Ectodermal cell (in vitro differentiated cells): ENCODE data around the gene MED8.

Source experiments
- H3K27ac ChIP-seq: 2 replicates; pipeline ENCODE4 v1.7.0; 2013; ENCODE audit warnings: mild to moderate bottlenecking, low read depth, low read length; ENCODE audit not compliant: insufficient read depth, poor library complexity, severe bottlenecking
- H3K27me3 ChIP-seq: 2 replicates; pipeline ENCODE4 v1.7.0; 2013; ENCODE audit warnings: mild to moderate bottlenecking, low read length; ENCODE audit not compliant: insufficient read depth, control insufficient read depth, poor library complexity, severe bottlenecking
- H3K36me3 ChIP-seq: one replicate; pipeline ENCODE4 v1.7.0; 2013; ENCODE audit warnings: low read length; ENCODE audit not compliant: control insufficient read depth, insufficient read depth
- H3K4me1 ChIP-seq: one replicate; pipeline ENCODE4 v1.7.0; 2013; ENCODE audit warnings: low read length; ENCODE audit not compliant: control insufficient read depth, insufficient read depth
- H3K4me3 ChIP-seq: 2 replicates; pipeline ENCODE4 v1.7.0; 2013; ENCODE audit warnings: low read depth, low read length, control low read depth; ENCODE audit not compliant: insufficient read depth
- H3K9me3 ChIP-seq: 2 replicates; pipeline ENCODE4 v1.7.0; 2013; ENCODE audit warnings: mild to moderate bottlenecking, low read length, moderate library complexity; ENCODE audit not compliant: control insufficient read depth
- WGBS, 2 experiments: methylation state at CpG; one replicate each; pipeline ENCODE4 v1.1.7; 2013; ENCODE audit warnings: missing lambda C conversion rate in 2 of 2; 5-methylcytosine and 5-hydroxymethylcytosine counted together

MED8 gene

DNA sequence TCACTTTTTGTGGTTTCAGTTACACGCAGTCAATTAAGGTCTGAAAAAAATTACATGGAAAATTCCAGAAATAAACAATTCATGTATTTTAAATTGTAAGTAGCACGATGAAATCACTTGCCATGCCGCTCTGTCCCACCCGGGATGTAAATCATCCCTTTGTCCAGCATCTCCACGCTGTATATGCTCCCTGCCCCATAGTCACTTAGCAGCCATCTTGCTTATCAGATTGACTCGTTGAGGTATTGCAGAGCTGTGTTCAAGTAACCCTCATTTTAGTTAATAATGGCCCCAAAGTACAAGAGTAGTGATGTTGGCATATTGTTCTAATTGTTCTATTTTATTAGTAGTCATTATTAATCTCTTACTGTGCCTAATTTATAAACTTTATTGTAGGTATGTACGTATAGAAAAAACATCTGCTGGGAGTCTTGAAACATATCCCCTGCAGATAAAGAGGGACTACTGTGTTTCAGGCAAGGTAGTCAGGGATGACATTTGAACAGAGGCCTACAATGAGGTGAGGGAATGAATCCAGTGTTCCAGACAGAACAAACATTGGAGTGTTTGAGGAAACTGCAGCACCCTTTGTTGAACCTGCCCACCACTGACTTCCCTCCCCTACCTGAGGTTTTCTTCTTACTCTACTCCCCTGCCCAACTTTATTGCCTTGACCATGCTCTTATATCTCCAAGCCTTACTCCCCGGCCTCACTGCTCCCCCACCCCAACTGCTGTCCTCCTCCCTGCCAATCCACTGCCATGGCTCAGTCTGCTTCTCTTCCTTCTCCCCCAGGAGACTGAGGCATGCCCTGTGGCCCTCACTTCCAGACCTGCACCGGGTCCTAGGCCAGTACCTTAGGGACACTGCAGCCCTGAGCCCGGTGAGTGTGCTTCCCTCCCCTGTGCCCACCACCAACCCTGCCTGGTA, 37.9 kb downstream of the MED8 start:
- Histone ChIP-seq H3K27ac (no peak overlapping the region), H3K4me1 (peaks cover 21% of the 10 kb centered on the region), H3K36me3 (no peaks in the 10 kb centered on the region), H3K9me3 (no peaks in the 10 kb centered on the region), H3K27me3 (no peaks in the 10 kb centered on the region), H3K4me3 (no peak overlapping the region)
- WGBS, 2 experiments, result 94 to 95% methylated on average over 9 to 10 of the region's 10 CpGs

DNA sequence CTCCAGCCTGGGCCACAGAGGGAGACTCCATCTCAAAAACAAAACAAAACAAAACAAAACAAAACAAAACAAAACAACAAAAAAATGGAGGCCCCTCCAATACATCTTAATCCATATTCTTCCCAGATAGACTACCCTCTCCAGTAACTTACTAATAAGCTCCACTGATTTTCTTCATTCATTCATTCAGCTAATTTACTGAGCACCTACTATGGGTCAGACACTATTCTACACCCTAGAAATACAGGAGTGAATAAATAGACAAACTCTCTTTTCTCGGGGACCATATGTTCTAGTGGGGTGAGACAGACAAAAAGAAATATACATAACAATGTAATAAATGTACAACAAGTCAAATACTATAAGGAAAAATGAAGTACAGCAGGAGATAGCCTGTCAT, 38.6 kb downstream of the MED8 start:
- Histone ChIP-seq H3K27ac (no peak overlapping the region), H3K27me3 (no peaks in the 10 kb centered on the region), H3K36me3 (no peaks in the 10 kb centered on the region), H3K4me3 (no peak overlapping the region), H3K9me3 (no peaks in the 10 kb centered on the region), H3K4me1 (peaks cover 25% of the 10 kb centered on the region)
- no CpG with 5 or more reads among the region's 1 CpG for WGBS, 2 experiments

DNA sequence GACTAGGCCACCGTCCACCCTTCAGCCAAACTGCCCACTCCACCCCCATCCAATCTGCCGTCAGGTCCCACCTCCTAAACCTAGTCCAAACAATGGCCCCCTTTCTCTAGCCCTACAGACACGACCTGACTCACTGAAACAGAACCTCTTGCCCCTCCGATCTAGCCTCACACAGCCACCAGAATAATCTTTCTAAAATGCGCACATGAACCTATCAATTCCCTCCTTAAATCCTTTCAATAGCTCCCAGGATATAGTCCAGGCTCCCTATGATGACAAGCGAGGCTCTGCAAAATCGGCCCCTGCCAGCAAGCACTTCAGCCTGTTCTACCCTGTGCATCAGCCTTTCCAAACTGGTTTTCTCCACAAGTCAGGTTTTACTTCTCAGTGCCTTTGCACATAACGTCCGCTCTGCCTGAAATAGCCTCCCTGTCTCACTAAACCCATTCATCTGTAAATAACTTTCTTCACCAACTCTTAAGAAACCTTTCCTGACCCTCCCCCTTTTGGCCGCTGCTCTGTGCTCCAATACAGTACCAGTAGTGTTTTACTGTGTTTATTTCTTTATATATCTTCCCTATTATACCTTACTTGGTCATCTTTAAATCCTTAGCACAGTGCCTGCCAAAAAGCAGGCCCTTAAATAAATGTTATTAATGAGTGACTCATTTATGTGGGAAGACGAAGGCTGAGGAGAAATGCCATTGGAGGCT, 39.9 kb downstream of the MED8 start:
- Histone ChIP-seq H3K27ac (peak overlapping the region; percentile 96), H3K4me3 (peak overlapping the region; percentile 39), H3K36me3 (no peaks in the 10 kb centered on the region), H3K9me3 (no peaks in the 10 kb centered on the region), H3K27me3 (no peaks in the 10 kb centered on the region), H3K4me1 (peaks cover 25% of the 10 kb centered on the region)
- 30 to 31% methylated on average over 10 of the region's 11 CpGs for WGBS, 2 experiments

DNA sequence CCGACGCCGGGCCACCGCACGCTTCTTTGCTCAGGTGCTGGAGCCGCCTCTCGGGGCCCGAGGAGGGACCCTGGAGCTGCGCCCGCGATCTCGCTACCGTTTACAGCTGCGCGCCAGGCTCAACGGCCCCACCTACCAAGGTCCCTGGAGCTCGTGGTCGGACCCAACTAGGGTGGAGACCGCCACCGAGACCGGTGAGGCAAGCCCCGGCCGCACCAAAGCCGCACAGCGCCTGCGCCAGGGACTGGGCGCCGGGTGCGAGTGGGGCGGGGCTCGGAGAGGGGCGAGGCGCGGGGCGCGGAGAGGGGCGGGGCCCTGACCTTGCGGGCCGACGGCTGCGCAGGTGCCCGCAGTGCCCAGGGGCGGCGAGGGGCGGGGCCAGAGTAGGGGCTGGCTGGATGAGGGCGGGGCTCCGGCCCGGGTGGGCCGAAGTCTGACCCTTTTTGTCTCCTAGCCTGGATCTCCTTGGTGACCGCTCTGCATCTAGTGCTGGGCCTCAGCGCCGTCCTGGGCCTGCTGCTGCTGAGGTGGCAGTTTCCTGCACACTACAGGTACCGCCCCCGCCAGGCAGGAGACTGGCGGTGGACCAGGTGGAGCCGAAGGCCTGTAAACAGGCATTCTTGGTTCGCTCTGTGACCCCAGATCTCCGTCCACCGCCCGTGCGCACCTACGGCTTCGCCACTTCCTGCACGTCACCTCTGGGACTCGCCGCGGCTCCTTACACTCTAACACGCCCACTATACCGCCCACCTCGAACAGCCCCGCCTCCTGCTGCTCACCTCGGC, 40.6 kb downstream of the MED8 start:
- no peaks in the 10 kb centered on the region for H3K9me3 ChIP-seq
- H3K36me3 ChIP-seq, result no peaks in the 10 kb centered on the region
- peak overlapping the region; percentile 39 for H3K4me3 ChIP-seq
- WGBS, 2 experiments, result 1% methylated on average over 72 of the region's 72 CpGs
- H3K27ac ChIP-seq, result peak overlapping the region; percentile 96
- no peaks in the 10 kb centered on the region for H3K27me3 ChIP-seq
- peaks cover 25% of the 10 kb centered on the region for H3K4me1 ChIP-seq

DNA sequence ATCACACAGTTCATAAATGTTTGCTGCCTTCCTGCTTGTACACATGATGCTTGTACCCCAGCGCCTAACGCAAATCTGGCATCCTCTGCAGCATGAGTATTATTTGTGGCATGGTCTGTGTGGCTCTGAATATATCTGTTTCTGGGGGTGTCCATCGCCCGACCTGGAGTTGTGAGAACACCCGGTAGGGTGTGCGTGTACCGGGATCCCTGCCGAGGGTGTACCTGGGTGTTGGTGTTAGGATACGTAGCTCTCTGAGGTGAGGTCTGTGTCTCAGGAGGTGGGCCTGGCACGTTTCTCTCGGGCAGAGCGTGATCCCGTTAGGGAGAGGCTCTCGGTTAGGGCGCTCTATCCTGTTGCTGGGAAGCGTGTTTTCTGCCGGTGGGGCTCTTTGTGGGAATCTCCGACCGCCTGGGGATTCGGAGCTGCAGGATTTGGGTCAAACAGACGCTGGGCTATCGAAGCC, 41.2 kb downstream of the MED8 start:
- Histone ChIP-seq H3K36me3 (no peaks in the 10 kb centered on the region), H3K27ac (no peak overlapping the region), H3K4me1 (peaks cover 25% of the 10 kb centered on the region), H3K4me3 (peak overlapping the region; percentile 39), H3K9me3 (no peaks in the 10 kb centered on the region), H3K27me3 (no peaks in the 10 kb centered on the region)
- 28 to 33% methylated on average over 22 of the region's 22 CpGs for WGBS, 2 experiments

DNA sequence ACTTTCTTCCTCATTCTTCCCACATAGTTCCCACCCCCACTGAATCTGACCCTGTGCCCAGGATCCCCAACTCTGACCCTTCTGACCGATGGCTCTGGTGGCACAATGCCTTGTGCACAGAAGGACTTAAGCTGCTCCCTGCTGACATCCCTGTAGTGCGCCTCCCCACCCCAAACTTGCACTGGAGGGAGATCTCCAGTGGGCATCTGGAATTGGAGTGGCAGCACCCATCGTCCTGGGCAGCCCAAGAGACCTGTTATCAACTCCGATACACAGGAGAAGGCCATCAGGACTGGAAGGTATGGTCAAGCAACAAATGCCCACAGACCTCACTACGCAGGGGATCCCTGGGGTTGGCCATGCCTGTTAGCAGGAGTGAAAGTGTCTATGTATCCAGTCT, 43.0 kb downstream of the MED8 start:
- WGBS, 2 experiments, result 86 to 91% methylated on average over 5 of the region's 5 CpGs
- Histone ChIP-seq H3K9me3 (no peaks in the 10 kb centered on the region), H3K27me3 (no peaks in the 10 kb centered on the region), H3K4me3 (no peak overlapping the region), H3K36me3 (no peaks in the 10 kb centered on the region), H3K4me1 (peaks cover 14% of the 10 kb centered on the region), H3K27ac (no peak overlapping the region)

DNA sequence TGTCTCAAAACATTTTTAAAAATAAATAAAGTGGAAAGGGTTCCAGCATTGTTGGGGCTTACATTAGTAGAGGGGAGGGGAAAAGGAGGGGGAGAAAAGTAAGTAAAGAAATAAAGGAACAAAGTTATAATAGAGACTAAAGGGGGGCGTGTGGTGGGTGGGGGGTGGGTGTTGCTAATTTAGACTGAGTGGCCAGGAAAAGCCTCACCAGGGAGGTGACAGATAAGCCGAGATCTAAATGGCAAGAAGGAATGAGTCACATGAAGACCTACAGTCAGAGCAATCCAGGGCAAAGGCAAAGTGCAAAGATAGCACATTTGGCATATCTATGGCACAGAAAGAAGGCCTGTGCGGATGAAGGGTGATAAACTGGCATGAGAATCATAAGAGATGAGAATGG, 44.5 kb downstream of the MED8 start:
- H3K9me3 ChIP-seq, result no peaks in the 10 kb centered on the region
- 85 to 87% methylated on average over 3 of the region's 3 CpGs for WGBS, 2 experiments
- H3K27ac ChIP-seq, result no peak overlapping the region
- no peak overlapping the region for H3K4me3 ChIP-seq
- H3K27me3 ChIP-seq, result no peaks in the 10 kb centered on the region
- peaks cover 12% of the 10 kb centered on the region for H3K4me1 ChIP-seq
- H3K36me3 ChIP-seq, result no peaks in the 10 kb centered on the region

DNA sequence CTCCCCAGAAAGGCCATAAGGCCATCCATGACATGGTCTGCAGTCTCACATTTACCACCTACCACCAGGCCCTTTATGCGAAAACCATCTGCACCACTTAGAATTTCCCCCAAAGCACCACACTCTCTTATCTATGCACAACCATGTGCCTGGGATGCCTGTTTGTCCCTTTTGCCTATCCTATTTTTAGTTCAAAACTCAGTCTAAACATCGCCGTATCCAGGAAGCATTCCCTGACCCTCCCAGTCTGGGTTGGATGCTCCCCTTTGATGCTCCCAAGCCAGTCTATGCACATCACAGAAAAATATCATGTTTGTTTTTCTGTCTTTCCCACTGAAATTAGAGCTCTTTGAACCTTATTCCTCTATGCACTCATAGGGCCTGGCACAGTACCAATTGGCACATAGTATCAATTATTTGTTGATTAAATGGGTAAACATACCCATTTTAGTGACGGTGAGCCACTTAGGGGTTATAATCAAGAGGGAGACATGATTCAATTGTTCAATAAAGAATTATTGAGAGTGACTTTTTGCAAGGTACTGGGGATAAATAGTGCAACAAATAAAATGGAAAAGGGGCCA, 45.2 kb downstream of the MED8 start:
- H3K27me3 ChIP-seq, result no peaks in the 10 kb centered on the region
- H3K4me1 ChIP-seq, result peaks cover 7% of the 10 kb centered on the region
- H3K36me3 ChIP-seq, result no peaks in the 10 kb centered on the region
- no peaks in the 10 kb centered on the region for H3K9me3 ChIP-seq
- H3K27ac ChIP-seq, result no peak overlapping the region
- no peak overlapping the region for H3K4me3 ChIP-seq
- 96 to 98% methylated on average over 4 of the region's 4 CpGs for WGBS, 2 experiments

DNA sequence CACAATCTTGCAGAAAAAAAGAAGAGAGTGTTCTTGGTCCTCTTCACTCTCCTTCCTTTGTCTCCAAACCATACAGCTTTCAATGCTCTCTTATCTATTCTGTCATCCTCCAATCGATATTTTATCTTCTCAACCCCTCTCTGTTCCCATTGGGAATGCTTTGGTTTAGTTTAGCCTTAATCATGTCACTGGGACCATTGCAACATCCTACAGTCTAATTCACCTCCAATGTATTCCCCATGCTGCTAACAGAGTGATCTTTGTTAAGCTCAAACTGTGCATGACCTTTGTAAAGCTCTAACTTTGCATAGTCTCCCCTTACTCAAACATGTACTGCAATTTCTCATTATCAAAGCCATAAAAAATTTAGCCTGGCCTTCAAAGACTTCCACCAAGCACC, 49.0 kb downstream of the MED8 start:
- H3K4me3 ChIP-seq, result no peak overlapping the region
- no peaks in the 10 kb centered on the region for H3K9me3 ChIP-seq
- H3K4me1 ChIP-seq, result no peaks in the 10 kb centered on the region
- no peaks in the 10 kb centered on the region for H3K27me3 ChIP-seq
- H3K36me3 ChIP-seq, result no peaks in the 10 kb centered on the region
- 90 to 94% methylated on average over 1 of the region's 1 CpG for WGBS, 2 experiments
- H3K27ac ChIP-seq, result no peak overlapping the region
